GM19455 (cell line): ENCODE data around the gene OR13C4.
"Not testable (repeated sequence)": the region's sequence is repeated elsewhere in the genome, so short reads cannot be mapped to it uniquely, and the experiment has no call there.

Experiments used
- ATAC-seq: cut with Tn5 transposase; IDR thresholded peaks from one replicate; pipeline ENCODE4 v1.9.1; 2021; ENCODE audit not compliant: unreplicated experiment

OR13C4 gene

DNA sequence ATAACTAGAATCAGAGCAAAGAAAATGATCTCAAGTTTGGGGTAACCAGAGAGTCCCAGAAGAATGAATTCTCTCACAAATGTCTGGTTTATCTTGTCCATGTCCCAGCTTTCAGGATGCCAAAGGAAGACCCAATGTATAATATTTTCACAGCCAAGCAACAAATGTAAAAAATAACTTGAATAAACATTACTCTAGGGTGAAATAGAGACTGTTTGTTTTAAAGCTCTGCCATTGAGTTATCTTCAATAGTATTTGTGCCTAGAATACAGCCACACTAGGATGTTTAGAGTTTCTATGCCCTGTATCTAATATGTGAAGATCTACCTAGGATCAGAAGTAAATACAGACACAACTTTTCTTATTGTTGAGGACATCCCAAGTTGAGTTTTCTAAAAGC lies at the start of gene OR13C4:
Gene OR13C4, minus strand, starts transcription at position 101 of the 400 bp plus-strand sequence. Its CDS starts 0 bp downstream, at position 101.
- ATAC-seq, result no peak

DNA sequence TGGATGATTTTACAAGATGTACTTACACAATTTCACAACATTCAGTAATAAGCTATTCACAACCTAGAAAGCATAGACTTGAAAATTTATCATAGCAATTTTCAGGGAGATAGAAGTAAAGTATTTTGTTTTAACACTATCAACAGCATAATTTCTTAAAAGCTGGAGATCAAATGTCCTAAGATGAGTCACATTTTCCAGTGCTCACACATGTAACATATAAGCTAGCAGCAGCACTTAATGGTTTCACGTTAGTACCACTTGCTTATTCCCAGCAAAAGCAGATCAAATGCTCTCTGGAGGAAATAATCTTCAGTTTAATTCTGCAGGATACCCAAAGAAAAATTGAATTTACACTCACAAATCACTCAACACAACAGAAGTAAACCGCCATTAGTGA lies 48.4 kb upstream of the OR13C4 start:
- no peak for ATAC-seq

DNA sequence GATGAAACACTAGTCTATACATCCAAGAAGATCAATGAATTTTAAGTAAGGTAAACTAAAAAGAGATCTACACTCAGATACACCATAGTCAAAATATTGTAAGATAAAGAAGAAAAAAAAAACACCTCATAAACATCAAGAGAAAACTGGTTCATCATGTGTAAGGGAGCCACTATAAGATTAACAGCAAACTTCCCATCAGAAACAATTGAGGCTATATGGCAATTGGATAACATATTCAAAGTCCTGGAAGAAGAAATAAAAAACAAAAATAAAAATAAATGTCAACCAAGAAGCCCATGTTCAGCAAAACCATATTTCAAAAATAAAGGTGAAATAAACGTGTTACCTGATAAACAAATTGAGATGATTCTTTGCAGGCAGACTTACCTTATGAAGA lies 45.6 kb upstream of the OR13C4 start:
- ATAC-seq, result no peak

DNA sequence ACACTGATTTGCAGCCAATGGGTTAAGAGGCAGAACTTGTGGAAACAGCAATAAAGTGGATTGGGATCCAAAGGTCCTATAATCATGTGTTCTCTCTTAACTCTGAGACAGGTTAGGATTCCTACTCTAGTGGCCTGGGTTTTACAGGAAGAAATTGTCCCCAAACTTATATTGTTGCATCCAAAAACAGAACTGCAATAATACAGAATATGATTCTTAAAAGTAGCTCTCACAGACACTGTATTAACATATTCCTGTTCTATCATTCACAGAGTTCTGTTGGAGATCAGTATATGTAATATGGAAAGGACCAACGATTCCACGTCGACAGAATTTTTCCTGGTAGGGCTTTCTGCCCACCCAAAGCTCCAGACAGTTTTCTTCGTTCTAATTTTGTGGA lies 41.9 kb upstream of the OR13C4 start, which contains the start of gene OR13C8:
Gene OR13C8, plus strand, starts transcription at position 301 of the 400 bp plus-strand sequence. Its CDS starts 0 bp downstream, at position 301.
- ATAC-seq, result no peak

DNA sequence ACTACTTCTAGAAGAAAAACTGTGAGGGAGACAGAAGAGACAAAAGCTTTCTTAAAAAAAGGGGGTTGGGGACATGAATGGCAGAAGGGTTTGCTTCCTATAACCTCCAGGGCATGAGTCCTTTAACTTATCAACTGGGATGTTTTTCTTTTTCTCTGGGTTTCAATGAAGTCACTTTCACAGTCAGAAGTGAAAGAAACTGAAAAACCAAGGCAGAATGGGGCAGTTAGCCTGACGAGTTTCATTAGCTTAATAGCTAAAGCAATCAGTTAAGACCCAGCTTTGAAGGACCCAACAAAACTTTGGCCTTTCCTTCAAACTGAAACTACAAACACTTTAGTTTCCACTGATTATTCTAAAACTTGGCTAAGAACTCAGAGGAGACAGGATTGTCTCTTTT lies 37.3 kb upstream of the OR13C4 start:
- no peak for ATAC-seq

DNA sequence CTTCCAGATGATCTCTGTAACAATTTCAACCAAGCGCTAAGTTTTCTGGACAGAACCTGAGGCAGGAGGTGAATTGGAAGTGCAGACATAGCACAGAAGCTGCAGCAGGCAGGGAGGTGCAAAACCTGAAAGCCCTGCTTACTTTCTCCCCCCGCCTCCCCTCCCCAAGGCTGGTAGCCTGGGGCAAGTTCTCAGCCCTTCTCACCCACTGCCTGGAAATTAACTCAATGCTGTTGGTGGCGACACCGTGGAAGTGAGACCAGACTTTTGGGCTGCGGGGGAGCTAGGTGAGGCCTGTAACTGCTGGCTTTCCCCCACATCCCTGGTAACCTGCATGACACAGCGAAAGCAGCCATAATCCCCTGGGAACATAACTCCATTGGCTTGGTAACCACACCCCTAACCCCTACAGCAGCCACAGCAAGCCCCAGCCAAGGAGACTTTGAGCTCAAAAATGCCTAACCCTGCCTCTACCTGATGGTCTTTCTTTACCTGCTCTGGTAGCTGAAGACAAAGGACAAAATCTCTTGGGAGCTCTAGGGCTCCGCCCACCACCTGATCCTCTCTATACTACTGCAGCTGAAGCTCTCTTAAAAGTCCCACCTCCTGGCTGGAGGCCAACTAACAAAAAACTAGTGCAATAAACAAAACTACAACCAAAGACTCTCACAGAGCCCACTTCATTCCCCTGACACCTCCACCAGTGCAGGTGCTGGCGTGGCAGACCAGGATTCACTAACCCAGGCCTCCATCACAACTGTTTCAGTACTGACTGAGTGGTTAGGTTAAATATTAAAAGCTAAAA lies 30.0 kb upstream of the OR13C4 start:
- no peak for ATAC-seq

DNA sequence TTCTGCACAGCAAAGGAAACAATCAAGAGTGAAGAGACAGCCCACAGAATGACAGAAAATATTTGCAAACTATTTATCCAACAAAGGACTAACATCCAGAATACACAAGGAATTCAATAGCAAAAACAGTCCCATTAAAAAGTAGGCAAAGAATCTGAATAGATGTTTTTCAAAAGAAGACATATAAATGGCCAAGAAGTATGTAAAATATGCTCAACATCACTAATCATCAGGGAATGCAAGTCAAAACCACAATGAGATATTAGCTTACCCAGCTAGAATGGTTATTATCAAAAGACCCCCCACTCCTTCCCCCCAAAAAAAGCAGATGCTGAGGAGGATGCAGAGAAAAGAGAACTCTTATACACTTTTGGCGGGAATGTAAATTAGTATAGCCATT lies 28.5 kb upstream of the OR13C4 start:
- no peak for ATAC-seq

DNA sequence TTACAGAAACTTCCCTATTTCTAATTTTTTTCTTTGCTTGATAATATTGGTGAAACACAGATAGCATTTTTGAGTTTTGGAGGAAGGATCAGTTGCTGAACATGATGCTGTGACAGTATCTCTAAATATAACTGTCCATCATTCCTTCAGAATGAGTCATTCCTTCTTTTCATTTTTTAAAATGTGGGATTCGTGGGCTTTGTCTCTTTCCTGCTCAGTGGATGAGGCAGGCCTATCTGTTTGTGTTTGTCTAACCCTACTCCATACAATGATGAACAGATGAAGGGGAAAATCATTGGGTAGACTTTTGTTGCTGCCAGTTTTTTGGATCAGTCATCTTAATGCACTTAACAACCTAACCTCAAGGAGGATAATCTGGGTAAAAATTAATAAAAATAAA lies 26.3 kb upstream of the OR13C4 start:
- no peak for ATAC-seq

DNA sequence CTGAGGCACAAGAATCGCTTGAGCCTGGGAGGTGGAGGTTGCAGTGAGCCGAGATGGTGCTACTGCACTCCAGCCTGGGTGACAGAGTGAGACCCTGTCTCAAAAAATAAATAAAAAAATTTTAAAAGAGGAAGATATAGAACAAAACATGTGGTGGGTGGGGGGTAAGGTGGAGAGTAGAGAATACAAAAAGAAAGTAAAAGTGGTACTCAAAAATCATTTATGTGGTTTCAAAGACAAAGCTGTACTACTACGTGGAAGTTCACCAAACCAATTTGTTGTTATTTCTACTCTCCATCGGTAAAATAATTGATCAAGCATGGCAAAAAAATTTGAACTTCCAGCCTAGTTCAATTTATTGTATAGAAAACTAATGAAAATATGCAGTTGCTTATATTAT lies 17.6 kb upstream of the OR13C4 start:
- no peak for ATAC-seq

DNA sequence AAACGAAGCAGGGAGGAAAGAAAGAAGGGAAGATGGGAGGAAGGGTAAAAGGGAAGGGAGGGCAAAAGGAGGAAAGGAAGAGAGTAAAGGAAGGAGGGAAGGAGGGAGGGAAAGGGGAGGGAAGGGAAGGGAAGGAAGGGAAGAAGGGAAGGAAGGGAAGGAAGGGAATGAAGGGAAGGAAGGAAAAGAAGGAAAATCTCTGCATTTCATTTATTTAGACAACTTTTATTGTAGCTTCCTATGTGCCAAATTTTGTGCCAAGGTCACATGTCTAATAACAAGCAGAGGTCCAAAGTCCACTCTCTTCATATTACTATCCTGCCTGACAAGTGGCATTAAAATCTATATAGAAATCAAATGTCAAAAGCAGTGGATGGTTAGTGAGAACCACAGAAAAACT lies 12.3 kb upstream of the OR13C4 start:
- no peak for ATAC-seq

DNA sequence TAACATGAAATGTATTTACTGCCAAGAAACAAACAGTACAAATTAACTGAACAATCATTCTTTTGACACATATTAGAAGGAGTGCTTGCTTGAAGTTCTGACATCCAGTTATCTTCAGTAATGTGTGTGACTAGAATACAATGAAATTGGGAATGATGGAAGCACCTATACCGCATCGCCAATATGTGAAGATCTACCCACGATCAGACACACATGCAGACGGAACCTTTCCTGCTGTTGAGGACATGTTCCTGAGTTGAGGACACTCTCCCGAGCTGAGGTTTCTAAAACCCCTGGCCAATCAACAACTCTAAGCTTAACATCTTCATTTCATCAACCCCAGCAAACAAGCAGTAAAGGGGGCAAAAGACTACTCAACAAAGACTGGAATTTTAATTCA lies 9.7 kb upstream of the OR13C4 start, which contains the start of gene OR13C3:
Gene OR13C3, minus strand, starts transcription at position 101 of the 400 bp plus-strand sequence. CDS start 133 bp downstream, outside the sequence.
- no peak for ATAC-seq

DNA sequence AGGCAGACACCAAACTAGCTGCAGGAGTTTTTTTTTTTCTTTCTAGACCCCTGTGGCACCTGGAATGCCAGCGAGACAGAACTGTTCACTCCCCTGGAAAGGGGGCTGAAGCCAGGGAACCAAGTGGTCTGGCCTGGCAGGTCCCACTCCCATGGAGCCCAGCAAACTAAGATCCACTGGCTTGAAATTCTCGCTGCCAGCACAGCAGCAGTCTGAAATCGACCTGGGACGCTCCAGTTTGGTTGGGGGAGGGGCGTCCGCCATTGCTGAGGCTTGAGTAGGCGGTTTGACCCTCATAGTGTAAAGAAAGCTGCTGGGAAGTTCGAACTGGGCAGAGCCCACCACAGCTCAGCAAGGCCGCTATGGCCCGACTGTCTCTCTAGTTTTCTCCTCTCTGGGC lies 6.8 kb downstream of the OR13C4 start:
- not testable (repeated sequence) for ATAC-seq

DNA sequence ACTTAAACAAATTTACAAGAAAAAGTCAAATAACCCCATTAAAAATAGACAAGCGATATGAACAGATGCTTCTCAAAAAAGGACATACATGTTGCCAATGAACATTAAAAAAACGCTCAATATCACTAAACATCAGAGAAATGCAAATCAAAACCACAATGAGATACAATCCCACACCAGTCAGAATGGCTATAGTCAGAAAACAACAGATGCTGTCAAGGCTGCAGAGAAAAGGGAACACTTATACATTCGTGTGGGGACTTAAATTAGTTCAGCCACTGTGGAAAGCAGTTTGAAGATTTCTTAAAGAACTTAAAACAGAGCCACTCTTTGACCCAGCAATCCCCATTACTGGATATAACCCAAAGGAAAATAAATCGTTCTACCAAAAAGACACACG lies 12.1 kb downstream of the OR13C4 start:
- ATAC-seq, result no peak

DNA sequence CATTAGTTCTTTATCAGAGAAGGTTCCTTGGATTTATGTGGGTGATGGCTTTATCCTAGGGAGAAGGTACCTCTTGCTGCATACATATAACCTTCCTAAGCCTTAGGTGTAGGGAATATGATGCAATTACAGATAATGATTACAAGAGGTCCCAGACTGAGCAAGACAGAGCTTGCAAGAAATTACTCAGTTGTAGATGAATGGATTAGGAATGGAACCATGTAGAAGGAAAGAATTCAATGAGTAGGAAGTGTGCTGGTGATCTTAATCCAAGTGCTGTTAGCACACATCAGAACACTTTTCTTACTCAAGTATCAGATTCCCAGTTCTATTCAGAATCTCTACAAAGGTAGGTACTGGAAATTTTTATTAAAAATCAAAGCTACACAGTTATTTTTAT lies 20.4 kb downstream of the OR13C4 start:
- no peak for ATAC-seq

DNA sequence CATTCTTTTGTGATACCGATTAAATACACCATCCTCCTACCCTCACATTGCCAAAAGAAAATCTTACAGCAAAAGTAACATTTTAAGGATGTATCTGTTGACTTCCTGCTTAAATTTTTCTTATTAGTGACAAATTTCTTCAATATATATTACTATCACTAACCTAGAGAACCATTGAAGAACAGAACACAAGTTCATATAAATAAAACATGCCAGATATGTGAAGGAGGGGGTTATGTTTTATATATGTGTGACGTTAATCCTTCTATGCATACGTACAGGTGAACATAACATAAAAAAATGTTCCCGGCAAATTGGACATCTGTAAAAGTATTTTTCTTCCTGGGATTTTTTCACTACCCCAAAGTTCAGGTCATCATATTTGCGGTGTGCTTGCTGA lies 23.0 kb downstream of the OR13C4 start, which contains the start of gene OR13F1:
Gene OR13F1, plus strand, starts transcription at position 301 of the 400 bp plus-strand sequence. Its CDS starts 0 bp downstream, at position 301.
- ATAC-seq, result no peak

DNA sequence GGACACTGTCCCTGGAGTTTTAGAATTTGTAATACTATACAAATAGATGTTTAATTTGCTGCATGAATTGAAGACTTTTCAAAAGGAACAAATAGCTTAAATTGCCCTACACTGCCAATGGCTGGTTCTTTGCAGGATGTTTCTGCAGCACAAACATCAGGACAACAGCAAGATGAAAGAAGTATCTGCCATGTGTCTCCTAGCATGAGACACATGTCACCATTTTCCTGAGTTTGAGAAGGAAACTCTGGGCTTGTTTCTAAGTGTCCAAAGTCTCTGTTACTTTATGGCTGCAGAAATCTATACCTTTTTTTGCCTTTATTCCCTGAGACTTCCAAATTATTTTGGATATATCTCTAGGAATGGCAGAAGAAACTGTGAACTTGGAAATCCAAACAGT lies 23.6 kb downstream of the OR13C4 start:
- no peak for ATAC-seq

DNA sequence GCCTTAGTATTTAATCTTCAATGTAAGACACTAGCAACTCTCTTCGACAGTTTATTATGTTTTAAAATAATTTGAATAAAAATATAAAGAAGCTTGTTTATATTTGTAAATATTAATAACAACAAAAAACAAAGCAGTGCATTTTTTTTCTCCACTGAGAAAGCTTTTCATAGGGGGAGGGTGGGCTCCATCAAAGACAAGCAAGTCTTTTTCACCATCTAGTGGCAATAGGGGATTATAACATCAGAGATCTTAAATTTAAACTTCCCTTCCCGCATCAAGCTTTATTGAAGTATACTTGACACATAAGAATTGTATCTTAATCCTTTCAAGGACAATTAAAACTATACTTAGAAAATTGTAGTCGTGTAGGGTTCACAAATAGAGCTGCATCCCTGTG lies 32.2 kb downstream of the OR13C4 start:
- no peak for ATAC-seq

DNA sequence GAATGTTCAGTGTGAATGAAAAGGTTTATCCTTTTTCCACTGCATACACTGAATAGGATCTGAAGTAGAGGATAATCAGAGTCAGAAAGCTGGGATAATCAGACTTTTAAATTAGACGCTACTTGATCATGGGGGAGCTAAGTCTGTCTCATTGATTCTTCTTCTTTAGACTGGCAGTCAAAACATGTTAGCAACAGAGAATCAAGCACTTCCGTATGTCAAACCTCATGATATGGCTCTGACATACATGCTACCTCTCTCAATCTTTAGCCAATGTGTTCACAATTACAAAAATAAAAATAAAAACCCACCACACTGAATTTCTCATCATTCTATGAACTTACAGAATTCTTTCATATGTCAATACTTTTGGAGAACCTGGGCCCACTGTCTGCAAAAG lies 42.0 kb downstream of the OR13C4 start:
- ATAC-seq, result no peak

DNA sequence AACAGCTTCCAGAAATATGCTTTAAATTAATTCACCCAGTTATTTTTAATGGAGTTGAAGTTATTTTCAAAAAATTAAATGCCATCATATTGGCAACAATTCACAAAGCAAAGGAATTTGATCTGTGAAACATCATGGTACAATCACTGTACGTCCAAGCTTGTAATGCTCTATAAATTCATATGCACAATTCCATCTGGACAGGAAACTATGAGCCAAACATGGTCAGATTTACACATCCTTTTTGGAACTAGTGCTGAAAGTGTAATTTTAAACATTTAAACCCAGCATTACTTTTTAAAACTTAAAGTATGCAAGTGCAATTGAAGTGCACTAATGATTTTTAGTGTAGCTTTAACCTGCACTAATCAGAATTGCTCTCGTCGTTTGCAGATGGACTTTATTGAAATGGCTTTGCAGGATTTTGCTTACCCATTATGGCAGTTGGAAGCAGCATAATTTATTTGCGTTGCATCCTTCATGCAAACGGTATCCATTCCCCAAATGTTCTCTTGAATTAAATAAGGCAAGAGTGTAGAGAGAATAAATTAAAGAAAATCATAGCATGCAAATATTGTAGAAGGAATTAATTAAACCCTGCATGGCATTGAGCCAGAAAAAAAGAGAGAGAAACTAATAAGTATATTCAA lies 44.0 kb downstream of the OR13C4 start:
- ATAC-seq, result no peak
